ENCODE data around the gene OVAAL. TPM values are rescaled to one million over a fixed set of nuclear protein-coding genes. Genes with fewer than 3 reads are reported as not detected.
"Not testable (repeated sequence)": the region's sequence is repeated elsewhere in the genome, so short reads cannot be mapped to it uniquely, and the experiment has no call there.

Gene OVAAL
- total and polyA plus RNA-seq, 2 experiments from 2014 or later: not detected

GRCh38 chr1:180545991-180546390, 12.8 kb upstream of the OVAAL start:
- Histone ChIP-seq H3K79me2 (ENCODE audit: insufficient read depth) (no peaks in the 10 kb centered on the region), H3K27ac (no peak overlapping the region), H2AFZ (no peak overlapping the region), H4K20me1 (ENCODE audit: insufficient read depth) (no peaks in the 10 kb centered on the region), H3K9me2 (ENCODE audit: insufficient read depth) (no peaks in the 10 kb centered on the region), H3K27me3 (replicated peaks; ENCODE audit: insufficient read depth) (no peaks in the 10 kb centered on the region), H3F3A (ENCODE audit: insufficient read depth) (peaks cover 26% of the 10 kb centered on the region), H3K4me2 (ENCODE audit: unreplicated experiment) (no peak overlapping the region), H3K4me1 (ENCODE audit: insufficient read depth) (peaks cover 25% of the 10 kb centered on the region), H3K9ac (no peak overlapping the region), H3K9me3 (ENCODE audit: low read depth) (no peaks in the 10 kb centered on the region), H3K36me3 (ENCODE audit: low read depth) (no peaks in the 10 kb centered on the region), H3K4me3 (no peak overlapping the region)
- no peak for DNase-seq
- WGBS, 2 experiments (ENCODE audit: low coverage in 1 of 2, low lambda C conversion rate in 2 of 2, missing lambda C conversion rate in 2 of 2): 88 to 95% methylated on average over 1 of the region's 1 CpG
- TF ChIP-seq EZH2 (IDR thresholded peaks at IDR 0.05; ENCODE audit: insufficient read depth, poor library complexity, severe bottlenecking): no peak
- TF ChIP-seq EZH2phosphoT487 (IDR thresholded peaks at IDR 0.05; ENCODE audit: insufficient read depth, low read depth): no peak
- in situ Hi-C loops (cut with MboI): no loop called here

GRCh38 chr1:180548686-180549317, 10.0 kb upstream of the OVAAL start:
- Histone ChIP-seq H3K27ac (no peak overlapping the region), H3K4me3 (no peak overlapping the region), H3K4me1 (ENCODE audit: insufficient read depth) (no peaks in the 10 kb centered on the region; the same call in 1 of the 2 replicates), H3K9me3 (ENCODE audit: low read depth) (no peaks in the 10 kb centered on the region), H3K4me2 (ENCODE audit: unreplicated experiment) (no peak overlapping the region), H3K79me2 (ENCODE audit: insufficient read depth) (no peaks in the 10 kb centered on the region), H3K27me3 (replicated peaks; ENCODE audit: insufficient read depth) (no peaks in the 10 kb centered on the region), H3K9ac (no peak overlapping the region), H4K20me1 (ENCODE audit: insufficient read depth) (no peaks in the 10 kb centered on the region), H3K36me3 (ENCODE audit: low read depth) (no peaks in the 10 kb centered on the region), H2AFZ (no peak overlapping the region; the same call in 1 of the 2 replicates), H3F3A (ENCODE audit: insufficient read depth) (no peaks in the 10 kb centered on the region), H3K9me2 (ENCODE audit: insufficient read depth) (no peaks in the 10 kb centered on the region)
- TF ChIP-seq EZH2phosphoT487 (IDR thresholded peaks at IDR 0.05; ENCODE audit: insufficient read depth, low read depth): no peak
- TF ChIP-seq EZH2 (IDR thresholded peaks at IDR 0.05; ENCODE audit: insufficient read depth, poor library complexity, severe bottlenecking): no peak
- WGBS, 2 experiments (ENCODE audit: low coverage in 1 of 2, low lambda C conversion rate in 2 of 2, missing lambda C conversion rate in 2 of 2): 39 to 48% methylated on average over 6 to 7 of the region's 7 CpGs
- DNase-seq: no peak
- in situ Hi-C loops (cut with MboI): no loop called here

GRCh38 chr1:180549770-180550169, 9.0 kb upstream of the OVAAL start:
- H3K79me2 ChIP-seq (ENCODE audit: insufficient read depth); H4K20me1 ChIP-seq (ENCODE audit: insufficient read depth); H3K36me3 ChIP-seq (ENCODE audit: low read depth); DNase-seq; H3K9ac ChIP-seq; H3K4me1 ChIP-seq (ENCODE audit: insufficient read depth); H3K9me2 ChIP-seq (ENCODE audit: insufficient read depth); H3K4me3 ChIP-seq; H3K27me3 ChIP-seq (replicated peaks; ENCODE audit: insufficient read depth); H3F3A ChIP-seq (ENCODE audit: insufficient read depth); H2AFZ ChIP-seq; H3K4me2 ChIP-seq (ENCODE audit: unreplicated experiment); in situ Hi-C loops (cut with MboI); H3K27ac ChIP-seq; H3K9me3 ChIP-seq (ENCODE audit: low read depth): not testable (repeated sequence)
- 65 to 66% methylated on average over 8 of the region's 8 CpGs for WGBS, 2 experiments (ENCODE audit: low coverage in 1 of 2, low lambda C conversion rate in 2 of 2, missing lambda C conversion rate in 2 of 2)

- H2AFZ ChIP-seq: no peak overlapping the region
- no peak overlapping the region for H3K27ac ChIP-seq
- no peaks in the 10 kb centered on the region for H3F3A ChIP-seq (ENCODE audit: insufficient read depth)
- no peaks in the 10 kb centered on the region for H3K27me3 ChIP-seq (replicated peaks; ENCODE audit: insufficient read depth)
- DNase-seq: no peak
- H3K4me1 ChIP-seq (ENCODE audit: insufficient read depth): no peaks in the 10 kb centered on the region
- no peaks in the 10 kb centered on the region for H3K79me2 ChIP-seq (ENCODE audit: insufficient read depth)
- no peak overlapping the region for H3K4me3 ChIP-seq
- TF ChIP-seq EZH2phosphoT487 (IDR thresholded peaks at IDR 0.05; ENCODE audit: insufficient read depth, low read depth): no peak
- TF ChIP-seq EZH2 (IDR thresholded peaks at IDR 0.05; ENCODE audit: insufficient read depth, poor library complexity, severe bottlenecking): no peak
- no peaks in the 10 kb centered on the region for H3K9me2 ChIP-seq (ENCODE audit: insufficient read depth)
- no peak overlapping the region for H3K9ac ChIP-seq
- H4K20me1 ChIP-seq (ENCODE audit: insufficient read depth): no peaks in the 10 kb centered on the region
- in situ Hi-C loops (cut with MboI): no loop called here
- no peaks in the 10 kb centered on the region for H3K9me3 ChIP-seq (ENCODE audit: low read depth)
- no peak overlapping the region for H3K4me2 ChIP-seq (ENCODE audit: unreplicated experiment)
- no peaks in the 10 kb centered on the region for H3K36me3 ChIP-seq (ENCODE audit: low read depth)
- WGBS, 2 experiments (ENCODE audit: low coverage in 1 of 2, low lambda C conversion rate in 2 of 2, missing lambda C conversion rate in 2 of 2): 64 to 71% methylated on average over 3 of the region's 3 CpGs
Measured at GRCh38 chr1:180550241-180550640, 8.5 kb upstream of the OVAAL start.

GRCh38 chr1:180551997-180552396, 6.8 kb upstream of the OVAAL start:
- H4K20me1 ChIP-seq (ENCODE audit: insufficient read depth): no peaks in the 10 kb centered on the region
- no peaks in the 10 kb centered on the region for H3K79me2 ChIP-seq (ENCODE audit: insufficient read depth)
- no peaks in the 10 kb centered on the region for H3K9me2 ChIP-seq (ENCODE audit: insufficient read depth)
- no peak overlapping the region for H3K27ac ChIP-seq
- in situ Hi-C loops (cut with MboI): no loop called here
- WGBS, 2 experiments (ENCODE audit: low coverage in 1 of 2, low lambda C conversion rate in 2 of 2, missing lambda C conversion rate in 2 of 2): 52 to 63% methylated on average over 1 of the region's 1 CpG
- no peaks in the 10 kb centered on the region for H3K36me3 ChIP-seq (ENCODE audit: low read depth)
- H3K27me3 ChIP-seq (replicated peaks; ENCODE audit: insufficient read depth): no peaks in the 10 kb centered on the region
- no peak for DNase-seq
- H3K4me1 ChIP-seq (ENCODE audit: insufficient read depth): no peaks in the 10 kb centered on the region
- no peaks in the 10 kb centered on the region for H3F3A ChIP-seq (ENCODE audit: insufficient read depth)
- H3K4me2 ChIP-seq (ENCODE audit: unreplicated experiment): no peak overlapping the region
- no peak overlapping the region for H2AFZ ChIP-seq
- H3K9me3 ChIP-seq (ENCODE audit: low read depth): no peaks in the 10 kb centered on the region
- no peak overlapping the region for H3K4me3 ChIP-seq
- no peak overlapping the region for H3K9ac ChIP-seq
- TF ChIP-seq EZH2 (IDR thresholded peaks at IDR 0.05; ENCODE audit: insufficient read depth, poor library complexity, severe bottlenecking) (no peak), EZH2phosphoT487 (IDR thresholded peaks at IDR 0.05; ENCODE audit: insufficient read depth, low read depth) (no peak)

- WGBS, 2 experiments (ENCODE audit: low coverage in 1 of 2, low lambda C conversion rate in 2 of 2, missing lambda C conversion rate in 2 of 2): 20 to 27% methylated on average over 2 of the region's 2 CpGs
- H3F3A ChIP-seq (ENCODE audit: insufficient read depth); H2AFZ ChIP-seq; H4K20me1 ChIP-seq (ENCODE audit: insufficient read depth); H3K9ac ChIP-seq; in situ Hi-C loops (cut with MboI); H3K79me2 ChIP-seq (ENCODE audit: insufficient read depth); H3K27ac ChIP-seq; H3K4me2 ChIP-seq (ENCODE audit: unreplicated experiment); H3K4me3 ChIP-seq; H3K9me2 ChIP-seq (ENCODE audit: insufficient read depth); H3K4me1 ChIP-seq (ENCODE audit: insufficient read depth); H3K9me3 ChIP-seq (ENCODE audit: low read depth); DNase-seq; H3K27me3 ChIP-seq (replicated peaks; ENCODE audit: insufficient read depth); H3K36me3 ChIP-seq (ENCODE audit: low read depth): not testable (repeated sequence)
Measured at GRCh38 chr1:180553046-180553445, 5.7 kb upstream of the OVAAL start.
